Kidney (tissue), 14 donors: ENCODE results near the gene MEOX1. TPM values are rescaled to one million over a fixed set of nuclear protein-coding genes. Genes with fewer than 3 reads are reported as not detected.
"Not testable (repeated sequence)": the region's sequence is repeated elsewhere in the genome, so short reads cannot be mapped to it uniquely, and the experiment has no call there.

Source experiments
- DNase-seq, 5 donors: peaks; one replicate each; pipeline ENCODE4 v3.0.0-alpha.2; 2013 to 2020
- FAIRE-seq: peaks from 2 replicates; lab custom pipeline; 2012; peaks lifted over from hg19 to GRCh38; lab: Jason Lieb, UNC
- H3K27ac ChIP-seq, 2 donors: one replicate each; pipeline ENCODE4 v1.7.0; 2013; ENCODE audit warnings: low read depth in 2 of 2, low read length in 2 of 2, inconsistent platforms in 1 of 2
- H3K27me3 ChIP-seq: one replicate; pipeline ENCODE4 v1.7.1; 2013; ENCODE audit warnings: low read length, inconsistent platforms; ENCODE audit not compliant: control insufficient read depth, insufficient read depth
- H3K36me3 ChIP-seq, 3 donors: one replicate each; pipeline versions ENCODE4 v1.7.0 to v1.7.1; 2013; ENCODE audit warnings: low read length in 3 of 3, control low read depth in 1 of 3, inconsistent platforms in 1 of 3; ENCODE audit not compliant: insufficient read depth in 3 of 3, control insufficient read depth in 2 of 3
- H3K4me1 ChIP-seq, 3 donors: one replicate each; pipeline versions ENCODE4 v1.7.0 to v1.7.1; 2013; ENCODE audit warnings: low read length in 3 of 3, inconsistent platforms in 1 of 3, low read depth in 1 of 3; ENCODE audit not compliant: control insufficient read depth in 2 of 3, insufficient read depth in 2 of 3
- H3K4me3 ChIP-seq, 3 donors: one replicate each; pipeline versions ENCODE4 v1.7.0 to v1.8.1; 2013; ENCODE audit warnings: low read length in 3 of 3, control low read depth in 1 of 3, inconsistent platforms in 1 of 3
- H3K9ac ChIP-seq, 3 donors: one replicate each; pipeline versions ENCODE4 v1.7.0 to v1.7.1; 2013; ENCODE audit warnings: low read length in 3 of 3, control low read depth in 1 of 3, inconsistent platforms in 1 of 3
- H3K9me3 ChIP-seq, 3 donors: one replicate each; pipeline versions ENCODE4 v1.7.0 to v1.7.1; 2013; ENCODE audit warnings: low read length in 3 of 3, control low read depth in 1 of 3, inconsistent platforms in 1 of 3; ENCODE audit not compliant: control insufficient read depth in 2 of 3, insufficient read depth in 1 of 3
- CTCF ChIP-seq: IDR thresholded peaks from 3 replicates; pipeline ENCODE4 v1.5.1; 2012; ENCODE audit warnings: mild to moderate bottlenecking, moderate library complexity, borderline replicate concordance; ENCODE audit not compliant: insufficient read depth; ENCODE audit errors: extremely low read depth
- intact Hi-C: fragments of 100-400 bp; cut with DNase I; formaldehyde crosslinking; loops from one replicate; pipeline ENCODE4 v1.11.1; 2022
- polyA plus RNA-seq: library from polyadenylated mRNA; stranded (reverse); fragments of 350-450 nt; fragmentation: Illumina TruSeq; extraction: RNeasy Lipid Tissue Mini Kit (QIAGEN cat#74804); gene quantifications from one replicate; pipeline ENCODE4 v1.2.3, GENCODE V29; 2014; ENCODE audit warnings: low read depth, low replicate concordance; ENCODE audit not compliant: insufficient read depth
- total RNA-seq: library from RNA; stranded (reverse); fragmentation: NEBNext Ultra II Directional; extraction: Animal tissue kit (Norgen Biotek cat#: 25700); gene quantifications from one replicate; pipeline ENCODE4 v1.2.1, GENCODE V29; 2021
- donor health status: control.
- donor health status: control.
- donor health status: control.
- donor health status: control.
- donor health status: control.
- donor health status: DM: yes; HTN: yes; CAD: no.
- donor health status: Normal renal cell carcinoma (clear cell type).

Gene MEOX1
- total and polyA plus RNA-seq, 2 donors from 2014 or later = 1.4 TPM; not detected in 1

GRCh38 chr17:43608313-43608712 is 53.4 kb downstream of the MEOX1 start:
- no peak for TF ChIP-seq CTCF
- Histone ChIP-seq H3K9ac (no peak overlapping the region), H3K27me3 (no peaks in the 10 kb centered on the region), H3K9me3 (no peaks in the 10 kb centered on the region), H3K4me1 (no peaks in the 10 kb centered on the region), H3K4me3 (no peak overlapping the region), H3K36me3 (no peaks in the 10 kb centered on the region), H3K27ac (no peak overlapping the region)
- no peak for FAIRE-seq
- no peak for DNase-seq
- intact Hi-C loops = no loop called here

- Histone ChIP-seq H3K4me3 (no peak overlapping the region), H3K4me1 (no peaks in the 10 kb centered on the region), H3K9ac (no peak overlapping the region), H3K9me3 (no peaks in the 10 kb centered on the region), H3K27ac (no peak overlapping the region), H3K27me3 (no peaks in the 10 kb centered on the region), H3K36me3 (no peaks in the 10 kb centered on the region)
- DNase-seq (no peak), FAIRE-seq (no peak)
- no peak for TF ChIP-seq CTCF
- intact Hi-C loops = no loop called here
Measured at GRCh38 chr17:43604549-43604948, 57.2 kb downstream of the MEOX1 start.

GRCh38 chr17:43603321-43603720 is 58.4 kb downstream of the MEOX1 start:
- Histone ChIP-seq H3K4me1 (no peaks in the 10 kb centered on the region), H3K9me3 (no peaks in the 10 kb centered on the region), H3K4me3 (no peak overlapping the region), H3K27ac (no peak overlapping the region), H3K36me3 (no peaks in the 10 kb centered on the region), H3K9ac (no peak overlapping the region), H3K27me3 (no peaks in the 10 kb centered on the region)
- intact Hi-C loops = no loop called here
- no peak for DNase-seq
- no peak for FAIRE-seq
- TF ChIP-seq CTCF = no peak

DNA sequence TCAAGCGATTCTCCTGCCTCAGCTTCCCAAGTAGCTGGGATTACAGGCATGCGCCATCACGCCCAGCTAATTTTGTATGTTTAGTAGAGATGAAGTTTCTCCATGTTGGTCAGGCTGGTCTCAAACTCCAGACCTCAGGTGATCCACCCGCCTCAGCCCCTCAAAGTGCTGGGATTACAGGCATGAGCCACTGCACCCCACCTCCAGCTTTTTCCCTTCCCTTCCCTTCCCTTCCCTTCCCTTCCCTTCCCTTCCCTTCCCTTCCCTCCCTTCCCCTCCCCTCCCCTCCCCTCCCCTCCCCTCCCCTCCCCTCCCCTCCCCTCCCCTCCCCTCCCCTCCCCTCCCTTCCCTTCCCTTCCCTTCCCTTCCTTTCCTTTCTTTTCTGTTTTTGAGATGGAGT is 59.2 kb downstream of the MEOX1 start:
- DNase-seq, H3K9me3 ChIP-seq, H3K36me3 ChIP-seq, H3K4me1 ChIP-seq, H3K27ac ChIP-seq, intact Hi-C loops, H3K4me3 ChIP-seq, FAIRE-seq, H3K27me3 ChIP-seq, H3K9ac ChIP-seq: not testable (repeated sequence)
